ENCODE data around the gene ZNF701. TPM values are rescaled to one million over a fixed set of nuclear protein-coding genes. Genes with fewer than 3 reads are reported as not detected.
A peak's percentile ranks its signal among the peaks of the same experiment; 100 is the strongest.
"Not testable (repeated sequence)": the region's sequence is repeated elsewhere in the genome, so short reads cannot be mapped to it uniquely, and the experiment has no call there.

The ZNF701 gene
- total RNA-seq, 1 donor from 2014 or later, result 18.2 TPM

DNA sequence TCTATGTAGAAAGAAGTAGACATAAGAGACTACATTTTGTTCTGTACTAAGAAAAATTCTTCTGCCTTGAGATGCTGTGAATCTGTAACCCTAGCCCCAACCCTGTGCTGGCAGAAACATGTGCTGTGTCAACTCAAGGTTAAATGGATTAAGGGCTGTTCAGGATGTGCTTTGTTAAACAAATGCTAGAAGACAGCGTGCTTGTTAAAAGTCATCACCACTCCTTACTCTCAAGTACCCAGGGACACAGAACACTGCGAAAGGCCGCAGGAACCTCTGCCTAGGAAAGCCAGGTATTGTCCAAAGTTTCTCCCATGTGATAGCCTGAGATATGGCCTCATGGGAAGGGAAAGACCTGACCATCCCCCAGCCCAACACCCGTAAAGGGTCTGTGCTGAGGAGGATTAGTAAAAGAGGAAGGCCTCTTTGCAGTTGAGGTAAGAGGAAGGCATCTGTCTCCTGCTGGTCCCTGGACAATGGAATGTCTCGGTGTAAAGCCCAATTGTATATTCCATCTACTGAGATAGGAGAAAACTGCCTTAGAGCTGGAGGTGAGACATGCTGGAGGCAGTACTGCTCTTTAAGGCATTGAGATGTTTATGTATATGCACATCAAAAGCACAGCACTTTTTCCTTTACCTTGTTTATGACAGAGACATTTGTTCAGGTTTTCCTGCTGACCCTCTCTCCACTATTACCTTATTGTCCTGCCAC, 11.2 kb upstream of the ZNF701 start:
- ATAC-seq; intact Hi-C loops (cut with micrococcal nuclease): not testable (repeated sequence)

DNA sequence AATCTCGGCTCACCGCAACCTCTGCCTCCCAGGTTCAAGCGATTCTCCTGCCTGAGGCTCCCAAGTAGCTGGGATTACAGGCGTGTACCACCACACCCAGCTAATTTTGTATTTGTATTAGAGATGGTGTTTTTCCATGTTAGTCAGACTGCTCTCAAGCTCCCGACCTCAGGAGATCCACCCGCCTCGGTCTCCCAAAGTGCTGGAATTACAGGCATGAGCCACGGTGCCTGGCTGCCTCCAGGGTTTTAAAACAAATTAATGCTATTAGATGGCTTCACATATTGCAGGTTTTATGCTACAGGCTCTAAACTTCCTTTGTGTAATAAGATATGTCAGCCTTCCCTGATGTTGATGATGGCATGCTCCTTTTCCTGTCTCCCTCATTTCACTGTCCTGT, 8.5 kb upstream of the ZNF701 start:
- DNase-seq; intact Hi-C loops (cut with micrococcal nuclease); ATAC-seq: not testable (repeated sequence)

More for the DNA sequence above, 11.2 kb upstream of the ZNF701 start:
- not testable (repeated sequence) for DNase-seq

DNA sequence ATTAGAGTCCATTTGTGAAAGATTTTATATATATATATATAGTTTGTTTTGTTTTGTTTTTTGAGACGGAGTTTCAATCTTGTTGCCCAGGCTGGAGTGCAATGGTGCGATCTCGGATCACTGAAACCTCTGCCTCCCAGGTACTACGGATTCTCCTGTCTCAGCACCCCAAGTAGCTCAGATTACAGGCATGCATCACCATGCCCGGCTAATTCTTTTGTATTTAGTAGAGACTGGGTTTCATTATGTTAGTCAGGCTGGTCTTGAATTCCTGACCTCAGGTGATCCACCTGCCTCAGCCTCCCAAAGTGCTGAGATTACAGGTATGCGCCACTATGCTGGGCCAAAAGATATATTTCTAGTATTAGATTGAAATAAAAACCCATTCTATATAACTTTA, 4.0 kb upstream of the ZNF701 start:
- intact Hi-C loops (cut with micrococcal nuclease), result no loop called here
- no peak for DNase-seq
- ATAC-seq, result no peak

DNA sequence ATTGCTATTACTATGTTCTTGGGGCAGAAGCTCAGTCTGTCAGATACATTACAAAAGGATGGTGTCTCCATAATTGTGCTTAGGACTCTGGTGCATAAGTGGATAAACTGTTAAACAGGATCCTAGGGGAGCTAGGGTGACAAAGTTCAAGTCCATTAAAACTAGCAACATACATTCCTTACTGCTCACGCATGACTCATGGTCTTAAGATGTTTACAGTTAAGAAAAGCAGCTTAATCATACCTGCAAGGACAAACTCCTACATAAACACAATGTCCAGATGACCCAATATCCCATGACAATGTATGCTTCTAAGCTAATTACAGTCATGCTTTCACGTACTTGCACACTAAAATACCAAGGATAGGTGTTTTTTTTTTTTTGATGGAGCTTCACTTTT, 3.5 kb upstream of the ZNF701 start:
- intact Hi-C loops (cut with micrococcal nuclease), result no loop called here

DNA sequence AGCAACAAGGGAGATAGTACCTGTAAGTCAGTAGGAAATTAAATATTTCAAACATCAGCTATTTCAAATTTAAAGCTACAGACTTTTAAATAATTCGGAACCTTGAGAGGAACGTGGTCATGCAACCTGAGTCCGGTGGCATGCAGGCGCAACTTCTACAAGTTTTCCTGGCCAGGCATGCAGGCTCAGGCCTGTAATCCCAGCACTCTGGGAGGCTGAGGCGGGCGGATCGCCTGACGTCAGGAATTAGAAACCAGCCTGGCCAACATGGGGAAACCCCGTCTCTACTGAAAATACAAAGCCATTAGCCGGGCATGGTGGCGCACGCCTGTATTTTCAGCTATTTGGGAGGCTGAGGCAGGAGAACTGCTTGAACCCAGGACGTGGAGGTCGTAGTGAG, 2.2 kb upstream of the ZNF701 start:
- no peak for ATAC-seq
- intact Hi-C loops (cut with micrococcal nuclease), result no loop called here
- no peak for DNase-seq

More for the DNA sequence above, 3.5 kb upstream of the ZNF701 start:
- DNase-seq (no peak), ATAC-seq (no peak)

DNA sequence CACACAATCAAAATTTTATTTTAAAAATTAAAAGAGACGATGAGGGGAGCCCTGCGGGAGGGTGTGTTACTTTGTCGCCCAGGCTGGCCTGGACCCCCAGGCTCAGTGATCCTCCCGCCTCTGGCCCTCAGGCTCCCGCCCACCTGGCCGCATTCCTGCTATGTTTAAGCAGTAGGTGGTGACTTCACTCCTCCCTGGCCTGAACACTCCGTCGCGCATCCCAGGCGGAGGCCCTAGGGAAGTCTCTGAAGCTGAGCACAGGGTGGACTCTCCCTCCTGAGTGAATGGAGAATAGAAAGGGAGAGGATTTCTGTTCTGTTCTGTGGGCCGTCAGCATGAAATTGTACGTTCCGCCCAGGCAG, 468 bp upstream of the ZNF701 start:
- ATAC-seq, result peak; percentile 50
- intact Hi-C loops (cut with micrococcal nuclease), result not testable (repeated sequence)
- peak; percentile 55 for DNase-seq

DNA sequence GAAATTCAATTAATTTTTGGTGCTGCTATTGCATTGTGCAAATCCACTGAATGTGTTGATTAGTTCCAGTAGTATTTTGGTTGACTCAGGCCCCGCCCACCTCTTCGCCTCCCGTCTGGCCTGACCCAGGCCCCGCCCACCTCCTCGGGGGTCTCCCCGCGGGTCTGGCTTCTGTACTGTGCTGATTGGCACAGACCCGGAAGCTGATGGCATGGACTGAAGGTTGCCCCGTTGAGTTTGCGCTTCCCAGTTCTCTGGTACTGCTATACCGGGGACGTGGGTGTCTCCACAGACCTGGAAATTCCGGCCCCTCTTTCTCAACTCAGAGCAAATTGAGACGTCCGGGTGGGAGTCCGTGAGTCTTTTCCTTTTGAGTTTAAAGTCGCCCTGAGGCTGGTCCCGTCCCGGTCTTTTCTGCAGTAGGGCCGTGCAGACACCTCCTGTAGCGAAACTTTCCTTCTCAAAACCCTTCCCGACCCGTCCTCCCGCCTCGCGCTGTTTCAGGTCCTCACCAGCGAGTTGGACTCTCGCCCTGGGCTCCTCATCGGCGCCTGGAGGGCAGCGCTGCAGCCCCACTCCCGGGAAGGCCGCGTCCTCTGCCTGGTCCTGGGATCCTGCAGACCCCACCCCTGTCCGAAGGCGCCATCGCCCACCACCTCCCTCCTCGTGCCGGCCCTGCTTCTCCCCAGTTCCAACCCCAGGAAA, 14.8 kb downstream of the ZNF701 start:
- intact Hi-C loops (cut with micrococcal nuclease), result no loop called here
- DNase-seq (peak; percentile 36), ATAC-seq (peak; percentile 78)

DNA sequence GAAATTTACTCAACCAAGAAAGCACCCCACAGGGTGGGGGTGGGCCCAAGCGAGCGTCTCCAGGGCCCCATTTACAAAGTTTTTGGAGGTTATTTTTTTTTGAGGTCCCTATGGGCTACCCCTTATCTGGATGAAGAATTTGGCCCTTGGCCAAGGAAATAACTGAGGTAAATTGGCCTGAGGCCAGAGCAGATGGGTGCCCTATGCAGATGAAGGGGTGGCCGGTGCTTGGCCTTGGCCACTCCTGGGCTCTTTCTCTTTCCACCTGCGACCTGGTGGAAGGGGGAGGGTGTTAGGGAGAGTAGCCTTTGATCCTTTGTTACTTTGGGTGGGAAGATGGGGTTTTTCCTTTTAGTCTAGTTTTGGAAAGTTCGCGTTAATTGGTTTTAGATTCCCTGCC, 15.5 kb downstream of the ZNF701 start:
- ATAC-seq (no peak), DNase-seq (no peak)
- intact Hi-C loops (cut with micrococcal nuclease), result no loop called here

DNA sequence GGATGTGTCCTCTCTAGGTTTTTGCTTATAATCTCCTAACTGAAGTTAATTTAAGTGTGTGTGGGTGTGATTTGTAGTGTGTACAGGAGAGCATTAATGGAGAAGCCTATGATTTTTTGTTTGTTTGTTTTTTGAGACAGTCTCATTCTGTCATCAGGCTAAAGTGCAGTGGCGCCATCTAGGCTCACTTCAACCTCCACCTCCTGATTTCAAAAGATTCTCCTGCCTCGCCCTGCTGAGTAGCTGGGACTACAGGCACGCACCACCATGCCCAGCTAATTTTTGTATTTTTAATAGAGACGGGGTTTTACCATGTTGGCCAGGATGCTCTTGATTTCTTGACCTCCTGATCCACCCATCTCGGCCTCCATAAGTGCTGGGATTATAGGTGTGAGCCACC, 20.6 kb downstream of the ZNF701 start:
- ATAC-seq, result no peak
- intact Hi-C loops (cut with micrococcal nuclease), result no loop called here

DNA sequence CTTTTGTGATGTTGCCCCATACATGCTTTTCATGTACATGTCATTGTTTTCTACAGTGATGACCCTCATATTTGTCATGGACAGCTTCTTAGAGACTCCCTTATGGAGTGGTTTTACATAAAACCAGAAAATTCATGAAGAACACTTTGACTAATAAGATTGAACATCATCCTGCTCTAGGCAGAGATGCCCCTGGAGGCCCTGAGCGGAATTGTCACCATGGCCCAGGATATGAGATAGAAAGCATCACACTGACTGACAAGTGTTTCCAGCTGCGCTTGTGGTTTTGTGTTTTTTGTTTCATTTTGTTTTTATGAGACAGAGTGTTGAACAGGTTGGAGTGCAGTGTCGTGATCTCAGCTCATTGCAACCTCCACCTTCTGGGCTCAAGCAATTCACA, 22.2 kb downstream of the ZNF701 start:
- DNase-seq, result no peak
- no peak for ATAC-seq
- intact Hi-C loops (cut with micrococcal nuclease), result no loop called here

More for the DNA sequence above, 20.6 kb downstream of the ZNF701 start:
- DNase-seq, result no peak

DNA sequence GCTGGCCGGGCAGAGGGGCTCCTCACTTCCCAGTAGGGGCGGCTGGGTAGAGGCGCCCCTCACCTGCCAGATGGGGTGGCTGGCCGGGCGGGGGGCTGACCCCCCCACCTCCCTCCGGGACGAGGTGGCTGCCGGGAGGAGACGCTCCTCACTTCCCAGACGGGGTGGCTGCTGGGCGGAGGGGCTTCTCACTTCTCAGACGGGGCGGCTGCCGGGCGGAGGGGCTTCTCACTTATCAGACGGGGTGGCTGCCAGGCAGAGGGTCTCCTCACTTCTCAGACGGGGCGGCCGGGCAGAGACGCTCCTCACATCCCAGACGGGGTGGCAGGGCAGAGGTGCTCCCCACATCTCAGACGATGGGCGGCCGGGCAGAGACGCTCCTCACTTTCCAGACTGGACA, 23.4 kb downstream of the ZNF701 start:
- ATAC-seq; DNase-seq; intact Hi-C loops (cut with micrococcal nuclease): not testable (repeated sequence)

DNA sequence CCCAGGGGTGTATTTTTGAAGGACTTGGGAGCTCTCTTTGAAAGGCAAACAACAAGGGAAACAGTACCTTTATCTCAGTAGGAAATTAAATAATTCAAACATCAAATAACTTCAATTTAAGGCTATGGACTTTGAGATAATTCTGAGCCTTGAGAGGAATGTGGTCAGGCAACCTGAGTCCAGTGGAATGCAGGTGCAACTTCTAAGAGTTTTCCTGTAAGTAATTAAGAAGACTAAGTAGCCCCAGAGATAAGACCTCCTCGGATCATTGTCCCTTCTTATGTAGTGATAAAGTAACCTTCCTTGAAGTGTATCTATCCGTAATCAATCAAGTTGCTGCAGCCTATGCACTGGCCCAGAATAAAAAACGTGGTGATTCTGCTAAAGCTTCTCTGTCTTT, 29.2 kb downstream of the ZNF701 start:
- DNase-seq (no peak), ATAC-seq (no peak)
- intact Hi-C loops (cut with micrococcal nuclease), result no loop called here

DNA sequence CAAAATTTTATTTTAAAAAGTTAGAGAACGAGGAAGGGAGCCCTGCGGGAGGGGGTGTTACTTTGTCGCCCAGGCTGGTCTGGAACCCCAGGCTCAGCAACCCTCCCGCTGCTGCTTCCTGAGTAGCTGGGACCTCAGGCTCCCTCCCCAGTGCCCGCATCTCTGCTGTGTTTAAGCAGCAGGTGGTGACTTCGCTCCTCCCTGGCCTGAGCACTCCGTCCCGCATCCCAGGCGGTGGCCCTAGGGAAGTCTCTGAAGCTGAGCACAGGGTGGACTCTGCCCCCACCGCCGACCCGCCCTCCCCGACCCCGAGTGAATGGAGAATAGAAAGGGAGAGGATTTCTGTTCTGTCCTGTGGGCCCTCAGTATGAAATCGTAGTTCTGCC, 30.5 kb downstream of the ZNF701 start:
- intact Hi-C loops (cut with micrococcal nuclease), result no loop called here
- DNase-seq (peak; percentile 38), ATAC-seq (peak; percentile 30)

DNA sequence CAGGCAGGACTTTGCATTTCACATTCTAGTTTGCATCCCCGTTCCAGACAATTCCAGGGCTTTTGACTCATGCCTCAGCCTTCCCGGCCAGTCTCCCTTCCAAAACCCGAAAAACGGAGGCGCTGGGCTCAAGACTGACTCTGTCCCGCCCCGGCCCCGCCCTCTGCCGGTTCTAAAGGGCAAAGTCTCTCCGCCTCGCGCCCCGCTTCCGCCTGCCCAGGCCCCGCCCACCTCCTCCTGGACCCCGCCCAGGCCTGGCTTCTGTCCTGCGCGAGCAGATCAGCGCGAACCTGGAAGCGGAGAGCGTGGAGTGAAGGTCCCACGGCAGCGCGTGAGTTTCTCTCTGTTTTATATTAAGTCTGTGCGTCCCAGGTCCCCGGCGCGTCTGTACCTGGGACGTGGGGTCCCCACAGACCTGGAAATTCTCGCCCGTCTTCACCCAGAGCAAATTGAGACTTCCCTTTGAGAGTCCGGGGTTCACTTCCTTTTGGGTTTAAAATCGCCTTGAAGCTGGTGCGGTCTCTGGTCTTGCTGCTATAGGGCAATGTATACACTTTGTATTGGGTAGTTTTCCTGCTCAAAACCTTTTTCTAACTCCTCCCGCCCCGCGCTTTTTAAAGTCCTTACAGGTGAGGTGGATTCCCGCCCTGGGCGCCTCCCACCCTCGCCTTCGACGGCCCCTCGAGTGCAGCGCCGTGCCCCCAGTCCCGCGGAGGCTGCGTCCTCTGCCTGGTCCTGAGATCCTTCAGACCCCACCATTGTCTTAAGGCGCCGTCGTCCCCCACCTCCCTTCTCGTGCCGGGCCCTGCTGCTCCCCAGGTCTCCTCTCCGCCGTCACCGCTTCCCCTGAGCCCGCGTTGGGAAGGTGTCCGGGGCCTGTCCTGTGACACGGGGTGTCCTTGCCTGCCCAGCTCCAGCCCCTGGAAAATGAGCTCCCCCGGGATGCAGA, 31.2 kb downstream of the ZNF701 start:
- intact Hi-C loops (cut with micrococcal nuclease), result no loop called here
- peak; percentile 99 for ATAC-seq
- peak; percentile 97 for DNase-seq

DNA sequence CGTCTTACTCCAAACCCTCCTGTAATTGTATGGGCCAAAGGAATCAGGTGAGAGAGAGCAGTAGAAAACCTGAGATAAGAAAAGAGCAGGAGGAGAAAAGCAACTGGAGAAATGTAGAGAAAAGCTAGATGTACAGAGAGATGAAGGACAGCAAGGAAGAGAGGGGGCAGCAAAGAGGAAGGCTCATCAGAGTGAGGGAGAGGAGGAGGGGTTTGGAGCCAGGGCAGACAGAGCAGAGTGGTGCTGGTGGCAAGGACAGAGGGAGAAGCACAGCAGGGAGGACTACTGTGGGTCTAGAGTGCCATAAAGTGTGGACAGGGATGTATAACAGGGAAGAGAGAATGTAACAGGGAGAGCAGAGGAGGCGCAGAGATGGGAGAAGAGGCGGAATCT, 31.9 kb downstream of the ZNF701 start:
- peak; percentile 50 for ATAC-seq

DNA sequence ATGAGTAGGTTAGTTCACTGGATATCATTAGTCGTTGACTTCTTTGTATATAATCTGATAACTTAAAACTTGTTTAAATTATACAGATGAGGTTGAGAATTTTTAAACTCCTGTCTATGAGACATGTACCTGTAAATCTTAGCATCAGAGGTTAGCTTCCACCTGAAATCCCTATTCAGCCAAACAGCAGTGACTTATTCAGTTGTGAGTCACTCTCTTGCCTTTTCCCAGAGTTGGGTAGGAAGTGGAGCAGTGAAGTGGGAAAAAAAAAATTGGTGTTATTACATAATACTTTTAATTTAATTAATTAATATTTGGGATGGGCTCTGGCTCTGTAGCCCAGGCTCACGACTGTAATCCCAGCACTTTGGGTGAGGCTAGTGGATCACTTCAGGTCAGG, 32.9 kb downstream of the ZNF701 start:
- intact Hi-C loops (cut with micrococcal nuclease), result no loop called here
- DNase-seq (no peak), ATAC-seq (no peak)

More for the DNA sequence above, 31.9 kb downstream of the ZNF701 start:
- intact Hi-C loops (cut with micrococcal nuclease); DNase-seq: not testable (repeated sequence)

DNA sequence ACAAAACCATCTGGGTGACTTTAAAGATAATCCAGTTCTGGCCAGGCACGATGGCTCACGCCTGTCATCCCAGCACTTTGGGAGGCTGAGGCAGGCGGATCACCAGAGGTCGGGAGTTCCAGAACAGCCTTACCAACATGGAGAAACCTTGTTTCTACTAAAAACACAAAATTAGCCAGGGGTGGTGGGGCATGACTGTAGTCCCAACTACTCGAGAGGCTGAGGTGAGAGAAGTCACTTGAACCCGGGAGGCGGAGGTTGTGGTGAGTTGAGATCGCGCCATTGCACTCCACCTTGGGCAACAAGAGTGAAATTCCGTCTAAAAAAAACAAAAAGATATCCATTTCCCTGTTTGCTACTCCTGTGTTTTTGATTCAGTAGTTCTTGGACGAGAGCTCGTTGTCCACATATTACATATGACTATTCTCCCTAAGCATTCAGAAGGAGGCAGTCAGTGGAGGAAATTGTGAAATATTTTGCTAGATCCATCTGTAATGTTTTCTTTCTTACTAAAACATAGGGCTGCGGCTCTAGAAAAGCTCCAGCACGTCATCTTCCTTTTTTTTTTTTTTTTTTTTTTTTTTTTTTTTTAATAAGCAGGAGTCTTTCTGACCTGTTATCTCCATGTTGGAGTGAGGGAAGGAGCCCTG, 33.6 kb downstream of the ZNF701 start:
- intact Hi-C loops (cut with micrococcal nuclease), result no loop called here
- no peak for ATAC-seq
- DNase-seq, result no peak

DNA sequence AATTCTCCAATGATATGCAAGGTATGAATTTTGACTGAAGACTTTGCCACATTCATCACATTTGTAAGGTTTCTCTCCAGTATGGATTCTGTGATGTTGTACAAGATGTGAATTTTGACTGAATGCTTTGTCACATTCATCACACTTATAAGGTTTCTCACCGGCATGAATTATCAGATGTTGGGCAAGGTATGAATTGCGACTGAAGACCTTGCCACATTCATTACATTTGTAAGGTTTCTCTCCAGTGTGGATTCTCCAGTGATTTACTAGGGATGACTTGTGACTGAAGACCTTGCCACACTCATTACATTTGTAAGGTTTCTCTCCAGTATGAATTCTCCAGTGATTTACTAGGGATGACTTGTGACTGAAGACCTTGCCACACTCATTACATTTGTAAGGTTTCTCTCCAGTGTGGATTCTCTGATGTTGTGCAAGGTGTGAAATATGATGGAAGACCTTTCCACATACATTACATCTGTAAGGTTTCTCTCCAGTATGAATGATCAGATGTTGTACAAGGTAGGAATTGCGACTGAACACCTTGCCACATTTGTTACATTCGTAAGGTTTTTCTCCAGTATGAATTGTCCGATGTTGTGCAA, 43.3 kb downstream of the ZNF701 start:
- DNase-seq (no peak), ATAC-seq (no peak)
- intact Hi-C loops (cut with micrococcal nuclease), result no loop called here

DNA sequence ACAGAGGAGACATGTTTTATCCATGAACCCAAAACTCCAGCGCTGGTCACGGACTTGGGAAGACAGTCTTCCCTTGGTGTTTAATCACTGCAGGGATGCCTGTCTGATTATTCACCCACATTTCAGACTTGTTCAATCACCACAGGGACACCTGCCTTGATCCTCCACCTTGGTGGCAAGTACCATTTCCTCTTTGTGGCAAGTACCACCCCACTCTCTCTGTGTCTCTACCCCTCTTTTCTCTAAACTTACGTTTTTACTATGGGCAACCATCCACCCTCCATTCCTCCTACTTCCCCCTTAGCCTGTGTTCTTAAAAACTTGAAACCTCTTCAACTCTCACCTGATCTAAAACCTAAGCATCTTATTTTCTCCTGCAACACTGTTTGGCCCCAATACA, 51.3 kb downstream of the ZNF701 start:
- no peak for ATAC-seq
- intact Hi-C loops (cut with micrococcal nuclease), result no loop called here
- no peak for DNase-seq
